Lung (tissue), 12 donors: ENCODE measurements around the gene MAGEL2. TPM values are rescaled to one million over a fixed set of nuclear protein-coding genes. Genes with fewer than 3 reads are reported as not detected.
A peak's percentile ranks its signal among the peaks of the same experiment; 100 is the strongest.

ENCODE experiments used
- ATAC-seq: fragments of 200-7000 bp; cut with Tn5 transposase; one replicate; pipeline ENCODE4 v1.9.1; 2020; ENCODE audit warnings: moderate number of reproducible peaks; ENCODE audit not compliant: insufficient read depth, low FRiP score
- DNase-seq, 3 donors: peaks; one replicate each; pipeline ENCODE4 v3.0.0-alpha.2; 2013 to 2017
- H3K27ac ChIP-seq, 2 donors: one replicate each; pipeline ENCODE4 v1.5.1; 2013; ENCODE audit warnings: mild to moderate bottlenecking in 2 of 2, moderate library complexity in 2 of 2, control low read depth in 1 of 2, inconsistent platforms in 1 of 2, low read depth in 1 of 2, low read length in 1 of 2
- H3K27me3 ChIP-seq, 3 donors: one replicate each; pipeline ENCODE4 v1.5.1; 2013; ENCODE audit warnings: low read length in 2 of 3; ENCODE audit not compliant: control insufficient read depth in 3 of 3, insufficient read depth in 3 of 3
- H3K36me3 ChIP-seq, 4 donors: one replicate each; pipeline ENCODE4 v1.5.1; 2013; ENCODE audit warnings: low read length in 4 of 4, mild to moderate bottlenecking in 1 of 4, moderate library complexity in 1 of 4; ENCODE audit not compliant: control insufficient read depth in 4 of 4, insufficient read depth in 4 of 4
- H3K4me1 ChIP-seq, 5 donors: one replicate each; pipeline ENCODE4 v1.5.1; 2013; ENCODE audit warnings: low read length in 5 of 5, mild to moderate bottlenecking in 2 of 5, moderate library complexity in 1 of 5; ENCODE audit not compliant: control insufficient read depth in 5 of 5, insufficient read depth in 5 of 5
- H3K4me3 ChIP-seq: one replicate; pipeline ENCODE4 v1.5.1; 2013; ENCODE audit warnings: mild to moderate bottlenecking, control low read depth, moderate library complexity
- H3K9ac ChIP-seq, 2 donors: one replicate each; pipeline ENCODE4 v1.5.1; 2013; ENCODE audit warnings: low read length in 2 of 2, control low read depth in 1 of 2; ENCODE audit not compliant: insufficient read depth in 1 of 2
- H3K9me3 ChIP-seq, 4 donors: one replicate each; pipeline ENCODE4 v1.5.1; 2013; ENCODE audit warnings: low read length in 3 of 4, mild to moderate bottlenecking in 1 of 4, moderate library complexity in 1 of 4; ENCODE audit not compliant: control insufficient read depth in 4 of 4, insufficient read depth in 3 of 4
- WGBS, 2 donors: extraction: QIAGEN DNeasy Blood & Tissue Kit; methylation state at CpG; one replicate each; pipeline ENCODE4 v1.1.7; 2013; 5-methylcytosine and 5-hydroxymethylcytosine counted together
- polyA plus RNA-seq, 2 donors: library from polyadenylated mRNA; stranded (reverse); fragments of 200-250 nt; gene quantifications; one replicate each; pipeline ENCODE4 v1.2.1, GENCODE V29; 2013
- total RNA-seq, 2 donors: library from RNA; depleted of rRNA in 1 of 2; stranded (reverse); fragments of >200 nt in 1 of 2; gene quantifications; one replicate each; pipeline ENCODE4 v1.2.1, GENCODE V29; 2014 to 2021
- TF ChIP-seq, protein P1 (sequence below): IDR thresholded peaks from 2 replicates; pipeline ENCODE4 v1.5.1; 2012; ENCODE audit warnings: mild to moderate bottlenecking; ENCODE audit errors: control extremely low read depth, extremely low read depth
- donor health status: control.
- donor health status: control.
- donor health status: Bipolar disorder and iron deficiency.
- donor health status: healthy.
- donor health status: DM: yes; HTN: yes; CAD: no.

The MAGEL2 gene
- total and polyA plus RNA-seq, 4 donors, result 0.02 to 2.8 (median 0.12) TPM

- H3K36me3 ChIP-seq, result no peaks in the 10 kb centered on the region
- no peak overlapping the region for H3K4me3 ChIP-seq
- DNase-seq (peak in 1 of 3 donors; percentile 26), ATAC-seq (no peak)
- peaks cover 0 to 2% (median 0%) of the 10 kb centered on the region in 4 donors for H3K9me3 ChIP-seq
- H3K9ac ChIP-seq, result no peak overlapping the region
- TF ChIP-seq, protein P1, sequence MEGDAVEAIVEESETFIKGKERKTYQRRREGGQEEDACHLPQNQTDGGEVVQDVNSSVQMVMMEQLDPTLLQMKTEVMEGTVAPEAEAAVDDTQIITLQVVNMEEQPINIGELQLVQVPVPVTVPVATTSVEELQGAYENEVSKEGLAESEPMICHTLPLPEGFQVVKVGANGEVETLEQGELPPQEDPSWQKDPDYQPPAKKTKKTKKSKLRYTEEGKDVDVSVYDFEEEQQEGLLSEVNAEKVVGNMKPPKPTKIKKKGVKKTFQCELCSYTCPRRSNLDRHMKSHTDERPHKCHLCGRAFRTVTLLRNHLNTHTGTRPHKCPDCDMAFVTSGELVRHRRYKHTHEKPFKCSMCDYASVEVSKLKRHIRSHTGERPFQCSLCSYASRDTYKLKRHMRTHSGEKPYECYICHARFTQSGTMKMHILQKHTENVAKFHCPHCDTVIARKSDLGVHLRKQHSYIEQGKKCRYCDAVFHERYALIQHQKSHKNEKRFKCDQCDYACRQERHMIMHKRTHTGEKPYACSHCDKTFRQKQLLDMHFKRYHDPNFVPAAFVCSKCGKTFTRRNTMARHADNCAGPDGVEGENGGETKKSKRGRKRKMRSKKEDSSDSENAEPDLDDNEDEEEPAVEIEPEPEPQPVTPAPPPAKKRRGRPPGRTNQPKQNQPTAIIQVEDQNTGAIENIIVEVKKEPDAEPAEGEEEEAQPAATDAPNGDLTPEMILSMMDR, result no peak
- no peak overlapping the region for H3K27ac ChIP-seq
- H3K27me3 ChIP-seq, result no peaks in the 10 kb centered on the region
- 88 to 91% methylated on average over 40 of the region's 40 CpGs for WGBS, 2 donors
- peaks cover 0 to 3% (median 0%) of the 10 kb centered on the region in 5 donors for H3K4me1 ChIP-seq
These were observed 2.1 kb downstream of the MAGEL2 start for GRCh38 chr15:23645371-23646164.

DNA sequence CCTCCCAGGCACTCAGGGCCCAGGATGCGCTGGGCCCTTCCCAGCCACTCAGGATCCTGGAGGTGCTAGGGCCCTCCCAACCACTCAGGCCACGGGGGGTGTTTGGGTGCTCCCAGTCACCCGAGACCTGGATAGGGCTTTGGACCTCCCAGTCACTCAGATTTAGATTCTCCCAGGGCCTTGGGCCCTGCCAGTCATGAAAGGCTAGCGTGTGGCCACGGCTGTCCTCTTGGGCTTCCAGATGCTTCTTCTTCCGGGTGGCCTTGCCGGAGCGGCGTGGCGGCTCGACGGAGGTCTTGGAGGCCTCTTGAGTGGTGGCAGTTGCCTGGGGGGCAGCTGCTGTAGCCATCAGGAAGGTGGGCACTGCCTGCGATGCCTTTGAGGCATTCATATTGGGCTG is 2.8 kb downstream of the MAGEL2 start:
- H3K9ac ChIP-seq, result no peak overlapping the region
- TF ChIP-seq, protein P1, result no peak
- H3K27ac ChIP-seq, result no peak overlapping the region
- WGBS, 2 donors, result 90 to 92% methylated on average over 13 of the region's 13 CpGs
- DNase-seq, result no peak
- peaks cover 0 to 2% (median 0%) of the 10 kb centered on the region in 4 donors for H3K9me3 ChIP-seq
- no peaks in the 10 kb centered on the region for H3K36me3 ChIP-seq
- ATAC-seq, result no peak
- H3K4me1 ChIP-seq, result peaks cover 0 to 3% (median 0%) of the 10 kb centered on the region in 5 donors
- no peaks in the 10 kb centered on the region for H3K27me3 ChIP-seq
- no peak overlapping the region for H3K4me3 ChIP-seq

GRCh38 chr15:23642413-23643044 is 5.1 kb downstream of the MAGEL2 start:
- TF ChIP-seq, protein P1, result peak; percentile 62
- Histone ChIP-seq H3K4me3 (no peak overlapping the region), H3K27me3 (no peaks in the 10 kb centered on the region), H3K9me3 (peaks cover 0 to 2% (median 0%) of the 10 kb centered on the region in 4 donors), H3K27ac (no peak overlapping the region), H3K4me1 (no peaks in the 10 kb centered on the region), H3K9ac (no peak overlapping the region), H3K36me3 (no peaks in the 10 kb centered on the region)
- WGBS, 2 donors, result 14 to 19% methylated on average over 13 of the region's 13 CpGs
- DNase-seq (peak; percentile 75 to 85 (median 75)), ATAC-seq (peak; percentile 59)
